Measurements from ENCODE around the gene FERMT1.

GRCh38 chr20:6114696-6115095 lies 8.1 kb downstream of the FERMT1 start:
- TF ChIP-seq CTCF (IDR thresholded peaks at IDR 0.05), result no peak
- no peak for TF ChIP-seq EZH2phosphoT487 (IDR thresholded peaks at IDR 0.05)
- no peak for TF ChIP-seq EZH2 (IDR thresholded peaks at IDR 0.05)

All from neural progenitor cell (in vitro differentiated cells).